ENCODE results near the gene RBMS1.

RBMS1 gene

DNA sequence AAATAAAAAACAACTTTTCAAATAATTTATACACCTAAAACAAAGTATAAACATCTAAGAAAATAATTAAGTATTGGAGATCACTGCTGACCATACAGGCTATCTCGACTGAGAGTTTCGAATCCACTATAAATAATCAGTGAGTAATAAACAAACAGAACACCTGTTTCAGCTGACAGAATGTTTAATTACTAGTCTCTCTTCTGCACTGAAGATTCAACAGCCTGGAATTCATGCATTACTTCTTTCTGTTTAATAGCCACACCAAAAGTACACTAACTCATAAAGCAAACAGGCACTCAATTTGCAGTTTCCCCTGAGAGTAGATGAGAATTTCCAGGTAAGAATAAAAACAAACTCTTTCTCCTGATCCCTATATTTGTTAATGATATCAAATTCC is 138.5 kb downstream of the RBMS1 start:
- DNase-seq, result no peak

DNA sequence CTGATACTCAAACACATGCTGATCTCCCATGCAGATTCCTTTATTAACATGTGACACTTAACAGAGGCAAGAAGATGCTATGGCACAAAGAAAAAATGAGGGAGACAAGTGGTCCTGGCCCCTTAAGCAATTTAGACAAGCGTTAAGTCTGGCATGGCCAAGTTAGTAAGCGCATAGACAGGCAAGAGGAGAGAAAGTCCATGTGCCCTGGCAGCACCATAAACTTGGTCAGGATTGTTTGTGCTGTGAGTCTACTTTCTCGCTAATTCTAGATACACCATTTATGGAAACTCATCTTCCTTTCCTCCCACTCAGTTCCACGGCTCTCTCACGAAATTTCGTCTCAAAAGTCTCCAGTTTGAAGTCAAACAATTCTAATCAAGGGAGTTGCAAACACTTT is 138.9 kb downstream of the RBMS1 start:
- no peak for DNase-seq

DNA sequence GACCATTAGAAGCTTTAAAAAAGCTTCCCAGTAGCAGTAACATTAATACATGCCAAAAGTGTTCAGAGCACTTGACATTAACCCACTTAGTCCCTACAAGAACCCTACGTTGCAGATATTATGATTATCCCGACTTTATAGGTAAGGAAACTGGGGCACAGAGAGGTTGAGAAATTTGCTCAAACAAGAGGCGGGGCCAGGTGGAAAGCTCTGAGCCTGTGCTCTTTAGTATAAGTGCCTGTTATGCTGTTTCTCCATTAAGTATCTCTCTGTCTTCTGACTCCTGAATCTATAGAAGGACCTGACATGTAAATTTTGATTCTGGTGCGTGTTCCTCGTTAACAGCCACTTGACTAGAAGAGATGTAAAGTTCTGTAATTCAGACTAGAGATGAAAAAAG is 139.8 kb downstream of the RBMS1 start:
- DNase-seq, result no peak

DNA sequence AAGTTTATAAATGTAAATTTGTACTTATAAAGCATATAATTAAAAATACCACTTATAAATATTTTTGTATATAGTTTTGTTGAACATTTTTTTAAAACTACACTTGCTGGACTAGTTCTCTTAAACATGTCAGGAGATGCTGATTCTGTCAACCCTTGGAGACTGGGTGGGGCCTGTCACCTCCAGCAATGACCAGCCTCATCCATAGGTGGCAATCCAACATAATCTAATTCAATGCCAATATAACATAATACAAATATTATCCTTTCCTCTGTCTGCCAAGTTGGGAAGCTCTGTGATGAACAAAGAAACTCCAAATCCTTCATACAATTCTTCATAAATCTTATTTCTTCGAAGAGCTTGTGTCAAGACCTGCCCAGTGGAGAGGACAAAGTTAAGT is 140.4 kb downstream of the RBMS1 start:
- DNase-seq, result no peak

DNA sequence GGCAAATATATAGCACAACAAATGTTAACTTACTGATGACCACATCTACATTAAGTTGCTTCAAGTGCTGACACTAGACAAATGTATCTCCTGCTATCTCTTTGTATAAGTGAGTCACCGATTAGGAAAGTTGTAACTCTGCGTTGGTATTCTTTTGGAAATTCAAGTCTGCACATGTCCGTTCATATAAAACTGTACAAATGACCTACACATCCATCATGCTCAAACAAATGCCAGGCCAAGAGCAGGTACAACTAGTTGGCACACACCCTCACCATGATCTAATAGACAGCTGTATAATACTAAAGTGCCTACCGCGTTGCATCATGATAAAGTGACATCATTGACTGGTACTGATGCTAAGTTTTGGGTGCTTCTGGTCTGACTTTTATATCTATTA is 141.1 kb downstream of the RBMS1 start:
- no peak for DNase-seq

DNA sequence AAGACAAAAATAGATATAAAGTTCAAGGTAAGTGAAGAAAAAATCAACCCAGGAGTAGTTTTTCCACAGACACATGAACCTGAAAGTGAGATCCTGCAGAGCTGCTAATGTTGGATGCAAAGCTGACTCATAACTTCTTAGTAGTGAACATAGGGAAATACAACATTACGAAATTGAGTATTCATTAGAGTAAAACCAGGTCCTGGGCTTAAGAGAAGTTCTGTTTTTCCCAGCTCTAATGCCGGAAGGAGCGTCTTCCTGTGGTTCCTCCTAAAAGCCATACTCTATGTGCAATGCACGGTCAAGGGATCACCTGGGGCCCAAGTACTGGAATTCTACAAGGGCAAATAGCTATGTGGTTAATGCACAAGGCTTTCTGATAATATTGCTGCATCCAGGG is 141.7 kb downstream of the RBMS1 start:
- DNase-seq, result no peak

DNA sequence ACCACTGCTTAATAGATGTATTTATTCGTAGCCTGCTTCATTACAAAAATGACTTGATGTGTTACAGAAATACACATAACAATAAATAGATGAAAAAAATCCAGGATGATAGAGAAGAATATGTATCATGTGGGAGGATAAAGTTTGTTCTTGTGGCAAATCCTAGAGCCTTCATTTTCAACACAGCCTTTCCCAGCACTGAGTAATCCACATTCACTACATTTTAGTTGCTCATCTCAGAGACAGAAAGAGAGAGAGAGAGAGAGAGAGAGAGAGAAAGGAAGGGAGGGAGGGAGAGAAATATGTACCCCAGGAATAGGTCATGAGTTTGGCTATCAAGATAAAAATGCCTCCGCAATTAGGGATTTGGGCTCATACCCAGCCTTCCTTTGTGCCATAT is 144.3 kb downstream of the RBMS1 start:
- no peak for DNase-seq

DNA sequence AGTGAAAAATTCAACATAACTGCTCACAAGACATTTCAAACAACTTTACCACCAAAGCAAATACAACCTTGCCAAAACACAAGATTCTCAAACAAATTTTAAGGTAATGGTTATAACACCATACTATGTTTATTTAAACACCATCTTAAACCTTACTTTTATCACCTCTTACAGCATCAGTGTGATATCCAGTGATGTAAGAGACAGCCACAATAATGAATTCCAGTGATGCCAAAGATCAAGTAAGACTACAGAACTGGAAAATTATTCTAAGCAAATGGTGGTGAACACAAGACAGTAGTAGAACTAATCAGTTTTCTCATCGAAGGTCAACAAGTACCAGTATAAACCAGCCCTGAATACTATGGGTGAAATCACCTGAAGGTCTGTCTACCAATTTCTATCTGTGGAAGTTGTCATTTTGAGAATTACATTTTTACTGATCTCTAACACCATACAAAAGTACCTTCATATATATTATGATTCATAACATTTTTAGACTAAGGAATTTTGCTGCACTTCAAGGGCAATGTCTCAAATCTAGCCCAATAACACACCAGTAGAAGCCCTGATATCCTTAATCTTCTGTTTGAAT is 146.2 kb downstream of the RBMS1 start:
- DNase-seq, result no peak

DNA sequence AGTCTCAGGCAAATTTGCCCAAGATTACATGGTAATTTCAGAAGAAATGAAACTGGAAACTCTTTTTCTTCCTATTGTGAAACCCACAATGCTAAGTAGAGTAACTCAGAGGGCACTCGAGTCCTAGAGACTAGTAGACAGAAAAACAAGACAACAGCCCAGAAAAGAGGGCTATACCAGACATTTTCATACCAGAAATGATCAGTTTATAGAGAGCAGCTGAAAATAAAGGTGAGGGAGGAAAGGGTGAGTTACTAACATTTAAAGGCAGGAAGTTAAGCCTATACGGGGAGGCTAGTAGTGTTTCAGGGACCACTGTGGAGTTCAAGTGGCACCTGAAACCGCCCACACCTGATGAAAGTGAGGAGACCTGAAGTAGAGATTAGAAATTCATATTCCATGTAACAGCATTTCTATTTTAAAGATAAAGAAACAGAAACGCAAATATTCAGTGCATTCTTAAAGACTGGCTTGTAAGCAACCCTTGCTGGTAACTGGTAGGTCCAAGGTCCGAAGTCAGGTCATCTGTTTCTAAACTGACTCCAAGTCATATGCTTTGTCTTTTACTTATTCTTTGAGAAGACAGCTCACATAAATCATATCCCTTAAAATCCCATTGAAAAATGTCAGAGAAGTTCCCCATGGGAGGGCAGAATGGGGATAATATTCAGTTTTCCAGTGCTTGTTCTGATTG is 148.4 kb downstream of the RBMS1 start:
- no peak for DNase-seq

DNA sequence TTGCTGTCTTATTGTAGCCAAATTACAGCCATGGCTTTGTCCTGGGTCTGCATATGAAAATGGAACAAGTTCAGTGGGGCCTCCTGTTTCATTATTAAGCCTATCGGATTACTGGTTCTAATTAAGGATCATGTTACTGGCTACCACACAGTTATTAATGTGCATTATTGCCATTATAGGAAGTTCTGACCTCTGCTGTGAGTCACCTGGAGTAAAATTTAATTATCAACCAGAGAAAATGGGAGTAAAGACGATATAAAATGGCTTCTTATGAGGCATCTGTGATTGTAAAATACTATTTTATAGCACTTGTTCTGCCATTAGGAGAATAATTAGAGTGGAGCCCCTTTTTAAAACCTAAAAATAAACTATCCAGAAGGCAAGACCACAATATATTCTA is 150.2 kb downstream of the RBMS1 start:
- no peak for DNase-seq

DNA sequence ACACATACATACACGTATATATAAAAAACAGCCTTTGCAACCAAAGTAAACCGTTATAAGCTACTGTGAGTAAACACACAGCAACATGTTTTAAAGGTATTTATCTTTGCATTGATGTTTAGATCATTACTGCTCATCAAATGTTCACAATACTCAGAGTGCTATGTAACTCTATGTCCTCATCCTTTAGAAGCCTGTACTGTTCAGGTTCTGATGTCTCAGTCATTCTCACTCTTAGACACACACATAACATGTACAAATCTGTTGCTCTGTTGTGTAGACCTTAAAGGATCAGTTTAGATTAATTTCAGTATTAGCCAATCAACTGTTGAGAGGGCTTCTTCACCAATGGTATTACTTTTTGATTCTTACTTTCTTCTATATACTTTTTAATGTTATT is 153.9 kb downstream of the RBMS1 start:
- no peak for DNase-seq

DNA sequence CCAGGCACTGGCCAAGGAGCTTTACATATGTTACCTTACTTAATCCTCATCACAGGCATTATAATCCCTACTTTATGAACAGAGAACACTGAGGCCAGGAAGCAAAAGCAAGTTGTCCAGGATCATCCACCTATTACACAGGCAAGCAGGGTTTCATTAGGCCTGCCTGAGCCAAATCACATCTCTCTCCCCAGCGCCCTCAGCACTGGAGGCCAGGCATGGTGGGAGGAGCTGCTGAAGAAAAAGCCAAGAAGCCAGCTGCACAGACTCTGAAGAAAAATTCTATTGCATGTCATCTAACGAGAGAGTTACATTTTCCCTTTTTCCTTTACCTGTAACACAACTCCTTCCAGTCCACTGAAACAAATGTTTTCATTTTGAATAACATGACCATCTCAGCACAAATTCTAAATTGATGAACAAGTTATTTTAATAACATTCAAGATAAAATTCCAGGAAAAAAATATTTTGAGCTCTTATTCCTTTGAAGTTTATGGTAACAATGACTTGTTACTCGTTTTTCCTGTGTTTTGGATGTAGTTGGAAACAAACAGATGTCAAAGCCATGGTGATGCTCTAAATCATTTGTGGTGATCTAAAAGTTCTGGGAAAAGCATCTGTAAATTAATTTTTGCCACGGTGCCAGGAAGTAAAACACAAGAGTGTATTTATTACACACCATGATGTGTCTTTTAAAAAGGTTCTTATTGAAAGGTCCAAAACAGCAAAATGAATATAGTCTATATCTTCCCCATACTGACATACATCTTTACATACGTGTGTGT is 154.5 kb downstream of the RBMS1 start:
- DNase-seq, result no peak

DNA sequence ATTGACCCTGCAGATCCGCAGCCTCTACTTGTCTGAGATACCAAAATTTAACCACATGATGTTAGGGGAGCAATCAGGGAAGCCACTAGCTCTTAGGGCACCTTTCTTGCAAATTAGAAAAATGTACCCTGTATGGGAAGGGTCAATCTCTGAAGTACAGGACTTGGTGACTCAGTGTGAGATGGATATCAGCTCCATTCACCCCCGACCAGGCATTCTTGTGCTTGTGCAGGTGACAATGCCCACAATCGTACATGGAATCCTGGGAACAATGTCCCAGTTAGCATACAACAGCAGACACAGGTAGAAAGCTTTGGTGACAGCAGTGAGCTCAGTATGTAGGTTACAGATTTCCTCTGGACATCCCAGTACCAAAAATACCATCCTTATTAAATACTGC is 155.9 kb downstream of the RBMS1 start:
- DNase-seq, result no peak

DNA sequence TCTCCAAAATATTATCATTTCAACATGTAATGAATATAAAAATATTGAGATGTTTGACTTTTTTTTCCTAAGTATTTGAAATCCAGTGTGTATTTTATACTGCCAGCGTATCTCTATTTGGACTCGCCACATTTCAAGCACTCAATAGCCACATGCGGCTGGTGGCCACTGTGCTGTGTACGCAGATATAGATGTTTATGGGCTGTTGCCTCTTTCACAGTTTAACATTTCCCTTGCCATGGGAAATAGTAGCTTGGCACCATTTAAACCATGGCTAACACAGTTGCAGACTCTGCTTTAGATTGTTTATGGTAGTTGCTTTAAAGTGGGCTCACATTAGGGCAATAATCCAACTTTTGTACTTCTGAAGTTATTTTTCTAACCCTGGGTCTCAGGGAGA is 157.0 kb downstream of the RBMS1 start:
- no peak for DNase-seq

DNA sequence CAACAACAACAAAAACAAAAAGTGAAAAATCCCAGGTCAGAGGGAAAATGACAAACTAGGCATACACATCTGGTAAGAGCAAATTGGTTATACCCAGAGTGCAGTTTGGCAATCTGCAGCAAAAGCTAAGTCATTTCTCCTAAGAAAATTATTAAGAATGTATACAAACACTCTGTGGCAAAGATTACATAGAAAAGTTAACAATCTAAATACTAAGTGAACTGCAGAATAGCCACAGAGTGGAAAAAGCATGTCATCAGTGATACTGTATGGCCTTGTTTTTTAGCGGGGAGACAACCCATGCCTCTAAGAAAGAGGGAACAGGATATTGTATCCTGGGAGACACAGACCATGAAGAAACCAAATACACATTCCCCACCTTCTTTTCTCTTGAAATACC is 157.5 kb downstream of the RBMS1 start:
- no peak for DNase-seq

DNA sequence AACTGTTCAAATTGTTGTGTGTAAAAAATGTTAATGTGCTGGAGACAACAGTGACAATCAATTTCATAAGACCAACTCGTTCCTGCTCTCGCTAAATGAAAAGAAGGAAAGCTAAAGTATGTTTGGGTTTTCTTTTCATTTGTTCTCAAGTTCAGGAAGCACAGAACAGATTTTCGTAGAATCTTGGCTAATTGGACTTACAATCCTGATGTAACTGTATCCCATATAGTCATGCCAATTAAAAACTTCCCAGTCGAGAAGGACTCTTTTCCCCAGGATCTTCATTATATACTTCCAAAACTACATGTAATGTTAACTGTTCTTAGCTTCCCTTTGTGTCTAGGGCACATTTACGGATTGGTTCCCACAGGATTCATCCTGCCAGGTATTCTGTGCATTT is 158.2 kb downstream of the RBMS1 start:
- no peak for DNase-seq

DNA sequence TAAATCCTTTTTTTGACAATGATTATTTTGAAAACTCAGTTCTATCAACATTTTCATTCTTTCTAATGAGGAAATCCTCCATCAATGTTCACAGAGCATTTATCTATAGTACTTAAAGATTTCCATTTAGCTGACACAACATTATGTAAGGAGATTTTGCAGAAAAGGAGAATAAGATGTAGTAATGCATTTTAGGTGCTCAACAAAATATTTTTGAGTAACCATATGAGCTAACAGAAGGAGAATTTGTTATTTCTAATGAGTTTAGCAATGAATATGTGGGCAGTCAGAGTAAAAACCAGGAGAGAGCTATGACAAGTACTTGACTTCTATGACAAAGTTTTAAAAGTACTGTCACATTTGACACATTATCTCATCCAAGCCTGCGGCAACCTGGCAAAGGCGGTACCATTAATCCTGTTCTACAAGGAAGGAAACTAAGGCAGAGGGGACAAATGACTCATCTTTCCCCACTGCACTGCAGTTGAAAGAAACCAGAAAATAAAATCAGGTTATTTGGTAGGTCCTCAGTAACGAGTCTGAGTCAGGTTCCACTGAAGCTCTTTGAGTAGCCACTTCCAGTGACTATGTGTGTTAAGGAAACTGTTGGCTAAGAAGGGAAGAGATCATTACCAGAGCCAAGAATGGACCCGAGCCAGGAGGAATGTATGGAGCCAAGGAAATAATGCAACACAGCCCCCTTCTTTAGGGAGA is 159.4 kb downstream of the RBMS1 start:
- DNase-seq, result no peak

DNA sequence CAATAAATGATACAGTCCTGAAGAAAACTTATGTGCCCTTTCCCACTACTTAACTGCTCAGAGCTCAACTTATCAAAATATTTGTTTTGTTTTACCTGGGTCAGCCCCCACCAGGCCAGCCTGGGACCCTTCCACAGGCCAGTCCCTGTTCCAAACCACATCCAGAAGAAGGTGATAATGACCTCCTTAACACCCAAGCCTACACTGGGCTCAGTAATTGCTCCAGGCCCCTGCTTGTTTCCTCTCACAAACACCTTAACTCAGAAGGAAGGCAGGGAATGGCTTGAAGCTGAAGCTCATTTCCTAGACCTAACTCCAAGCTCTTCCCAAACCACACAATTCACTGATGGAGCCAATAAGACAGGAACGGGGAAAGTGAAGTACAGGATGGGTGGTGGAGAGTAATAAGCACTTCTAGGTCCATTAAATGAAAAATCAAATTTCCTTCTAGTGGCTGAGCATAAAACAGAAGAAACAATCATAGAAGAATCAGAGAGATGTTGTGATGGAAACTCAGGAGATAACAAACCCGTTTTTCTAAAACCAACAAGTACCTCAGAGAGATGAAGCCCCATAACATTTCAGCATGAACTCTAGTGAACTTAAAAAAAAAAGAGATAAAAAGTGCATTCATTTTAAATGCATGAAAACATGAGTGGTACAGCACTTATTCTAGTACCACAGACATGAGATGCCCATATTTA is 160.1 kb downstream of the RBMS1 start:
- DNase-seq, result no peak

DNA sequence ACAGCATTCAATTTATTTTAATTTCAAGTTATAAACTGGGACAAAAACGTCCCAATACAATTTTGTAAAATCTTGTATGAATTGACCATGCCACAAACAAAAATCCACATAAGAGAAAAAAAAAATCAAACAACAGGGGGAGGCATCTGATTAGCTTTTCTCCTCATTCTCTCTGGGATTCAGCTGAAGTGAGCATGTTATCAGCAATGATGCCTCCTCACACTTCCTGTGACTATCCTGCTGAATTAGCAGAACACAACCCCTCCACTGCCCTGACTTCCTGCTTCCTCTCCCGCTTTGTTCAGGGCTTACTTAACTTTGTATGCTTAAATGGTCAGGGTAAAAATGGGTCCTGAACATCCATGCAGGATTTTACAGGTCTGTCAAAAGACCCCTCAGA is 161.3 kb downstream of the RBMS1 start:
- DNase-seq, result no peak

DNA sequence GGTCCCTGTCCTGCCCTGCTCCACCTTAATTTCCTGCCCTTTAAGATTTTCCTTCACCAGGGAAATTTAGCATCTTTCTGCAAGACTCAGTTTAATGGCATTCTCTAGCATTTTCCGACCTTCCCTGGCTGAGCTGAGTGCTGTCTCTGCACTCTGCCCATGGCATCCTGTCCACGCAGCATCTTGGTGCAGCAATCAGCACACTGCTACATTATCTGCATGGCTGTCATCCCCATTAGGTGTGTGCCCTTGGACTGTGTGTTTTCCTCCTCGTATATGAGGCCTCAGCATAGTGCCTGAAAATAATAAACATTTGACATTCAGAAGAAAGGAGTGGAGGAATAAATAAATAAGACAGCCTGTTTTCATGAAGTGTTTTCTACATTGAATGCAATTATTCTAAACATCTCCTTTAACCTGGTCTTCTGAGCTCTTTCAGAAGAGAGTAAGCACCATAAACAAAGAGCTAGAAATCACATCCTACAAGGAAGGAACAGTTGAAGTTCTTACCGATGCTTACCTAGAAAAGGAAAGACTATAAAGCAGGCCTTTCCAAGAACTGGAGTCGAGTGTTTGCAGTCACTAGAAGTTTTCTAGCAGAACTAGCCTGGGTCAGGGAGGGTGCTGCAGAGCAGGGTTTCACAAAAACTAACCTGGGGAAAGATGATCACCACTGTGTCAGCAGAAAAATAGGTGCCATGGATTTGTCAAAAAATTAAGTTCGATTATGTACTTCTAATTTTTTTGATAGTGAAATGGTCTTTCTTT is 162.2 kb downstream of the RBMS1 start:
- no peak for DNase-seq

DNA sequence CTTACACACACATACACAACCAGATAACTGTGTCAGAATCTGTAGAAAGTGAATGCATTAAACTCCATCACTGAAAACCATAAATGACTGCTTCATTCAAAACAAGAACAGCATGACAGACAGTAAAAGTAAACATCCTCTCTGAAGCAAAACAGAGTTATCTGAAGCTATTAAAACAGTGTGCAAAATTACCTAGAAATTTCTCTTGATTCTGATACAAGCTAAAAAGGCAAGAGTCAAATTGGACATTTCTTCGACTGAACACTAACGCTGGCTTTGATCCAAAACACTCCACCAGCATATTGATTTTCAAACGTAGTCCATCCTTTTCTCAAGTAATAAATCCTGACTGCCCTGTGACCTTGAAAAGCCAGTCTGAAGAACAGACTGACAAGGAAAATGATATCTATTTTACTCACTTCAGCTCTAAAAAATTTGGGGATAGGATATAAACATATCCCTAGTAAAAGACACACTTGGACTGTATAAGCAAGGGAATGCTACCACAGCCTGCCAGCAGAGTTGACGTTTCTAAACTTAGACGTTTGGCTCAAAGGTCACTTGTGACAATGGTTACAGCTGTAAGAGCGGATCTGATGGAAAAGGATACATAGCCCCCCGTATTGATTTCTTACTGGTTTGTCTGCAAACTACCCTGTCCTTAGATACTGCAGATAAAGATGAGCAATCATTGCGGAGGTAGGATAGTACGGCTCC is 164.6 kb downstream of the RBMS1 start:
- DNase-seq, result no peak

DNA sequence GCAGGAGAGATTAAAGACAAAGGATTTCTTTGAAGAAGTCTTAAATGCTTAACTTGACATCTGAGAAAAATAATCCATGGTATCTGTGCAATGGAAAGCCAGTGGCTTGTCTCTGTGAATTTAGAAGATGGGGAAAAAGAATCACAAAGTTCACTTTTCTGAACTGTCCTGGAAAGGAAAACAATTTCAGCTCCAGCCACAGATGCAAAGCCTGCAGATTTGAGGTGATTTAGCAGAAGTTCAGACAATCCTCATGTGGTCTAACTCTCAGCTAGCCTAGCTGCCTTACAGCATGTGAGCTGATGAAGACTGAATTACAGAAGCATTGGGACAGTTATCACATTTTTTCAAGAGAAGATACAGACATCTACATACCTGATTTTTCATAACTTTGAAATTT is 166.8 kb downstream of the RBMS1 start:
- no peak for DNase-seq
